H1 (cell line): Measurements from ENCODE around the gene LRRFIP1. TPM values are rescaled to one million over a fixed set of nuclear protein-coding genes. Genes with fewer than 3 reads are reported as not detected.
A peak's percentile ranks its signal among the peaks of the same experiment; 100 is the strongest.

ENCODE experiments used
- CTCF ChIA-PET: fragments of 300-600 bp; sonication (Branson Sonifier 250); formaldehyde crosslinking; loops from one replicate; lab custom pipeline; 2021; ENCODE audit not compliant: partially characterized antibody; lab: Charles Lee
- POLR2A ChIA-PET: fragments of 300-600 bp; sonication (Branson Sonifier 250); formaldehyde crosslinking; loops from one replicate; lab custom pipeline; 2021; ENCODE audit warnings: inconsistent platforms; ENCODE audit not compliant: partially characterized antibody; lab: Charles Lee
- DNase-seq, 2 experiments: peaks; one replicate each; pipeline versions ENCODE4 v3.0.0 to v3.0.0-alpha.2; 2010 to 2022; ENCODE audit warnings: low spot score in 2 of 2, low read depth in 1 of 2, mixed read lengths in 1 of 2
- FAIRE-seq: peaks from 2 replicates; lab custom pipeline; 2011; peaks lifted over from hg19 to GRCh38; lab: Jason Lieb, UNC
- H2AFZ ChIP-seq: 2 replicates; pipeline ENCODE4 v1.8.1; 2012; ENCODE audit warnings: low read length, inconsistent platforms
- H2AK5ac ChIP-seq: 2 replicates; pipeline ENCODE4 v1.6.1; 2013; ENCODE audit warnings: low read depth, low read length
- H2BK120ac ChIP-seq: replicated peaks from 2 replicates; pipeline ENCODE3; 2013; ENCODE audit warnings: low read depth, low read length, inconsistent platforms
- H2BK12ac ChIP-seq: 2 replicates; pipeline ENCODE4 v1.6.1; 2013; ENCODE audit warnings: low read depth, low read length
- H2BK15ac ChIP-seq: 2 replicates; pipeline ENCODE4 v1.6.1; 2013; ENCODE audit warnings: low read length
- H2BK20ac ChIP-seq: 2 replicates; pipeline ENCODE4 v1.6.1; 2013; ENCODE audit warnings: low read length
- H2BK5ac ChIP-seq: 2 replicates; pipeline ENCODE4 v1.6.1; 2013; ENCODE audit warnings: low read depth, low read length
- H3K14ac ChIP-seq: 2 replicates; pipeline ENCODE4 v1.6.1; 2013; ENCODE audit warnings: inconsistent platforms; ENCODE audit not compliant: insufficient read length
- H3K18ac ChIP-seq: 2 replicates; pipeline ENCODE4 v1.6.1; 2013; ENCODE audit warnings: low read length; ENCODE audit errors: extremely low read depth
- H3K23ac ChIP-seq: 2 replicates; pipeline ENCODE4 v1.6.1; 2013; ENCODE audit warnings: inconsistent platforms; ENCODE audit not compliant: insufficient read length
- H3K23me2 ChIP-seq: 2 replicates; pipeline ENCODE4 v1.6.1; 2013; ENCODE audit warnings: low read depth, low read length
- H3K27ac ChIP-seq: 2 replicates; pipeline ENCODE4 v1.6.1; 2011; ENCODE audit warnings: low read depth, low read length, inconsistent platforms
- H3K27me3 ChIP-seq, 4 experiments: replicated peaks in 1 of 4; 1 replicate in 1 of 4; 2 replicates in 3 of 4; pipeline versions ENCODE4 v1.6.1 to v1.8.1; 2011 to 2013; ENCODE audit warnings: low read length in 3 of 4, mild to moderate bottlenecking in 3 of 4, inconsistent platforms in 2 of 4, mixed read lengths in 2 of 4, moderate library complexity in 1 of 4; ENCODE audit not compliant: control insufficient read depth in 3 of 4, insufficient read depth in 3 of 4; ENCODE audit errors: extremely low read depth in 1 of 4
- H3K36me3 ChIP-seq, 4 experiments: 2 replicates each; pipeline versions ENCODE4 v1.6.1 to v1.8.1; 2011 to 2013; ENCODE audit warnings: mild to moderate bottlenecking in 4 of 4, low read length in 3 of 4, moderate library complexity in 2 of 4, control low read depth in 1 of 4, inconsistent platforms in 1 of 4; ENCODE audit not compliant: insufficient read depth in 4 of 4, control insufficient read depth in 2 of 4
- H3K4ac ChIP-seq: replicated peaks from 2 replicates; pipeline ENCODE3; 2013; ENCODE audit warnings: low read length, low read depth, mixed read lengths, inconsistent platforms; ENCODE audit not compliant: insufficient read length
- H3K4me1 ChIP-seq, 4 experiments: replicated peaks in 1 of 4; 1 replicate in 1 of 4; 2 replicates in 3 of 4; pipeline versions ENCODE4 v1.6.1 to v1.8.1; 2011 to 2013; ENCODE audit warnings: low read length in 3 of 4, inconsistent platforms in 2 of 4, mixed read lengths in 1 of 4; ENCODE audit not compliant: insufficient read depth in 4 of 4, control insufficient read depth in 3 of 4
- H3K4me2 ChIP-seq, 2 experiments: 2 replicates each; pipeline versions ENCODE4 v1.6.1 to v1.8.1; 2011 to 2013; ENCODE audit warnings: low read depth in 2 of 2, low read length in 2 of 2, control low read depth in 1 of 2, inconsistent platforms in 1 of 2, mild to moderate bottlenecking in 1 of 2; ENCODE audit not compliant: insufficient read depth in 1 of 2
- H3K4me3 ChIP-seq, 4 experiments: fragments of 200-600, 300-600 bp in 1 of 4; sonication (generic), shearing (Covaris generic), sonication (Bioruptor Twin) in 1 of 4; 2 replicates each; pipeline versions ENCODE4 v1.5.1 to v1.8.1; 2011 to 2016; ENCODE audit warnings: low read length in 4 of 4, low read depth in 3 of 4, control low read depth in 2 of 4, inconsistent platforms in 2 of 4, mild to moderate bottlenecking in 2 of 4, mixed read lengths in 1 of 4, moderate library complexity in 1 of 4; ENCODE audit not compliant: insufficient read depth in 2 of 4; ENCODE audit errors: extremely low read depth in 1 of 4
- H3K56ac ChIP-seq: replicated peaks from 2 replicates; pipeline ENCODE3; 2013; ENCODE audit warnings: low read depth, mild to moderate bottlenecking, mixed read lengths, low read length, inconsistent platforms; ENCODE audit not compliant: insufficient read length
- H3K79me1 ChIP-seq: 2 replicates; pipeline ENCODE4 v1.6.1; 2013; ENCODE audit warnings: low read depth, low read length, control low read depth
- H3K79me2 ChIP-seq, 2 experiments: 2 replicates each; pipeline versions ENCODE4 v1.6.1 to v1.8.1; 2012 to 2013; ENCODE audit warnings: low read length in 2 of 2, mild to moderate bottlenecking in 2 of 2, inconsistent platforms in 1 of 2; ENCODE audit not compliant: insufficient read depth in 2 of 2, control insufficient read depth in 1 of 2
- H3K9ac ChIP-seq, 4 experiments: replicated peaks in 1 of 4; 1 replicate in 1 of 4; 2 replicates in 3 of 4; pipeline versions ENCODE4 v1.6.1 to v1.8.1; 2011 to 2013; ENCODE audit warnings: low read depth in 3 of 4, low read length in 3 of 4, control low read depth in 2 of 4, mild to moderate bottlenecking in 2 of 4, moderate library complexity in 2 of 4, inconsistent platforms in 1 of 4; ENCODE audit errors: extremely low read depth in 1 of 4
- H3K9me3 ChIP-seq, 2 experiments: 2 replicates each; pipeline versions ENCODE4 v1.6.1 to v1.8.1; 2012 to 2013; ENCODE audit warnings: mild to moderate bottlenecking in 2 of 2, moderate library complexity in 2 of 2, control low read depth in 1 of 2, inconsistent platforms in 1 of 2, low read depth in 1 of 2, low read length in 1 of 2, mixed read lengths in 1 of 2; ENCODE audit not compliant: insufficient read depth in 2 of 2
- H4K20me1 ChIP-seq, 2 experiments: replicated peaks in 1 of 2; 2 replicates each; pipeline versions ENCODE3 to v1.8.1; 2011 to 2013; ENCODE audit warnings: inconsistent platforms in 2 of 2, low read length in 2 of 2, mild to moderate bottlenecking in 1 of 2; ENCODE audit not compliant: insufficient read depth in 2 of 2, control insufficient read depth in 1 of 2
- H4K5ac ChIP-seq: 2 replicates; pipeline ENCODE4 v1.6.1; 2013; ENCODE audit warnings: low read length, low read depth, mixed read lengths, inconsistent platforms; ENCODE audit not compliant: insufficient read length
- H4K8ac ChIP-seq: 2 replicates; pipeline ENCODE4 v1.8.0; 2013; ENCODE audit warnings: mild to moderate bottlenecking, moderate library complexity, low read length, inconsistent platforms; ENCODE audit not compliant: insufficient read depth; ENCODE audit errors: extremely low read depth
- H4K91ac ChIP-seq: replicated peaks from 2 replicates; pipeline ENCODE3; 2013; ENCODE audit warnings: low read length, mixed read lengths, inconsistent platforms; ENCODE audit not compliant: insufficient read length
- ATF2 ChIP-seq: IDR thresholded peaks from 2 replicates; pipeline ENCODE4 v1.6.1; 2012; ENCODE audit warnings: low read length, inconsistent platforms
- SIX5 ChIP-seq: IDR thresholded peaks from 2 replicates; pipeline ENCODE4 v1.6.1; 2011; ENCODE audit warnings: mild to moderate bottlenecking, low read depth, low read length
- WGBS, 2 experiments: shearing (Covaris generic) in 1 of 2; methylation state at CpG; one replicate each; pipeline versions ENCODE4 v1.1.6 to v1.1.7; 2013 to 2015; ENCODE audit warnings: low lambda C conversion rate in 2 of 2, mixed read lengths in 2 of 2, inconsistent platforms in 1 of 2, low coverage in 1 of 2, missing lambda C conversion rate in 1 of 2; ENCODE audit not compliant: insufficient replicate concordance in 2 of 2, insufficient coverage in 1 of 2, insufficient read length in 1 of 2; ENCODE audit errors: extremely low coverage in 1 of 2, missing lambda C conversion rate in 1 of 2; 5-methylcytosine and 5-hydroxymethylcytosine counted together
- polyA plus RNA-seq, 7 experiments: library from polyadenylated mRNA; depleted of rRNA in 3 of 7; stranded (reverse) in 5 of 7; unstranded in 2 of 7; fragments of >200 nt in 5 of 7; fragments of 200-250 nt in 2 of 7; gene quantifications; 1 replicate in 5 of 7; 2 replicates in 1 of 7; 4 replicates in 1 of 7; pipeline versions ENCODE4 v1.2.1 to v1.2.3, GENCODE V29; 2011 to 2013; ENCODE audit warnings: missing spikeins in 2 of 7, mixed read lengths in 2 of 7
- total RNA-seq: library from RNA; stranded (reverse); fragmentation: NEBNext Ultra II Directional; extraction: Animal tissue kit (Norgen Biotek cat#: 25700); gene quantifications from 2 replicates; pipeline ENCODE4 v1.2.1, GENCODE V29; 2021

The LRRFIP1 gene
- total and polyA plus RNA-seq, 2 of the 8 experiments (the other 6 are each of a cell fraction or from before 2014, with no cell fraction given), result 12.1 to 75.8 TPM

DNA sequence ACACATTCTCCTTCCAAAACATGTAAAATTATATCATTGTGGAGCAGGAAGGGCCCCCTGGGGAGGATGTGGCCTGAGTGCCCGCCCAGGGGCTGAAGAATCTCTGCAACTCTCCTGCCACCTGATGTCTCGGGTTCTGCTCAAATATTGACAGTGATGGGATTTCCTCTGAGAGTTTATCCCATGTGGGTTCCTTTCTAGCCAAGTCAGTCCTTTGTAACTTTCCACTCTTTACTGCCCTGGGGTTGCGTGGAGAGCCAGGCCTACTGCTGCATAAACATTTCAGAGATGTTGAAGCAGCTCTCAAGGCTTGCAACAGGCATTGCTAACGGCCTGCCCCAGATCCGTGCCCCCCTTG lies 32.9 kb upstream of the LRRFIP1 start:
- H3K4me2 ChIP-seq, result peak overlapping the region; percentile 32 to 37
- FAIRE-seq, result no peak
- H2BK12ac ChIP-seq, result peak overlapping the region; percentile 69; the same call in 1 of the 2 replicates

More for the DNA sequence above, 32.9 kb upstream of the LRRFIP1 start:
- WGBS, 2 experiments, result 15% methylated on average over 5 of the region's 5 CpGs; no CpG with 5 or more reads in 1 of the 2 experiments
- Histone ChIP-seq H3K14ac (no peak overlapping the region), H2AFZ (no peak overlapping the region), H3K23me2 (peaks cover 4% of the 10 kb centered on the region), H3K56ac (peak overlapping the region; percentile 24), H2BK20ac (peak overlapping the region; percentile 94; the same call in 1 of the 2 replicates), H4K5ac (peak overlapping the region; percentile 61), H2BK120ac (peak overlapping the region; percentile 96), H3K9ac (no peak overlapping the region), H3K79me1 (no peaks in the 10 kb centered on the region), H4K8ac (no peak overlapping the region; the same call in 1 of the 2 replicates), H3K79me2 (peaks cover 4 to 9% of the 10 kb centered on the region in 2 experiments; a peak in 2 of 4 replicates)
- no peak for DNase-seq
- CTCF ChIA-PET, result interaction anchor here (0.7 to 6.9 kb wide), 7 partner anchors 9 to 151 kb away, joined by 3 to 47 read pairs (median 4); no protein-coding TSS in a partner anchor
- 0 out of 2 replicates have a peak, but pooled peaks have one; percentile 40 for TF ChIP-seq ATF2
- TF ChIP-seq SIX5, result no peak
- TF ChIP-seq, all 59 proteins: peak for 1
- peak overlapping the region; percentile 91 for H2BK5ac ChIP-seq
- no peaks in the 10 kb centered on the region for H4K20me1 ChIP-seq
- H3K4me1 ChIP-seq, result peaks cover 18 to 54% (median 36%) of the 10 kb centered on the region in 4 experiments
- no peaks in the 10 kb centered on the region for H3K36me3 ChIP-seq
- no peak overlapping the region for H2BK15ac ChIP-seq
- H3K4me3 ChIP-seq, result peak overlapping the region in 1 of 4 experiments; percentile 24; a peak in 1 of 8 replicates
- no peaks in the 10 kb centered on the region for H3K27me3 ChIP-seq
- H3K18ac ChIP-seq, result peak overlapping the region; percentile 95; the same call in 1 of the 2 replicates
- H2AK5ac ChIP-seq, result peak overlapping the region; percentile 98
- no peak overlapping the region for H3K23ac ChIP-seq
- H4K91ac ChIP-seq, result peak overlapping the region; percentile 98
- H3K4ac ChIP-seq, result peak overlapping the region; percentile 39
- no peaks in the 10 kb centered on the region for H3K9me3 ChIP-seq
- POLR2A ChIA-PET, result interaction anchor here (0.8 to 2.6 kb wide), 6 partner anchors 13 to 97 kb away, joined by 3 to 14 read pairs (median 3); no protein-coding TSS in a partner anchor
- peak overlapping the region; percentile 9; the same call in 1 of the 2 replicates for H3K27ac ChIP-seq
